Nephron progenitor cell (in vitro differentiated cells): ENCODE measurements around the gene SORBS1.
A peak's percentile ranks its signal among the peaks of the same experiment; 100 is the strongest.

Experiments
- DNase-seq: peaks from one replicate; pipeline ENCODE4 v3.0.0; 2021
- H3K27ac Mint-ChIP-seq: 2 replicates; pipeline ENCODE4 v1.8.0; 2021; ENCODE audit warnings: mild to moderate bottlenecking, moderate library complexity, mixed read lengths
- H3K27me3 Mint-ChIP-seq: 2 replicates; pipeline ENCODE4 v1.8.0; 2021; ENCODE audit warnings: mild to moderate bottlenecking, low read depth, mixed read lengths; ENCODE audit not compliant: poor library complexity
- H3K36me3 Mint-ChIP-seq: 2 replicates; pipeline ENCODE4 v1.8.0; 2021; ENCODE audit warnings: low read depth, mixed read lengths
- H3K4me1 Mint-ChIP-seq: 2 replicates; pipeline ENCODE4 v1.8.0; 2021; ENCODE audit warnings: mixed read lengths
- H3K4me3 Mint-ChIP-seq: 2 replicates; pipeline ENCODE4 v1.8.0; 2021; ENCODE audit warnings: mild to moderate bottlenecking, moderate library complexity, mixed read lengths
- H3K9me3 Mint-ChIP-seq: 2 replicates; pipeline ENCODE4 v1.8.0; 2021; ENCODE audit warnings: mild to moderate bottlenecking, moderate library complexity, mixed read lengths
- CTCF ChIP-seq: fragments of 200-600 bp; sonication (generic); IDR thresholded peaks from 2 replicates; pipeline ENCODE4 v1.5.0; 2021; ENCODE audit warnings: antibody characterized with exemption

The SORBS1 gene

GRCh38 chr10:95264227-95265051 is 296.7 kb downstream of the SORBS1 start:
- Mint-ChIP-seq H3K27me3 (no peaks in the 10 kb centered on the region), H3K4me1 (peaks cover 56% of the 10 kb centered on the region), H3K27ac (peak overlapping the region; percentile 16), H3K9me3 (no peaks in the 10 kb centered on the region), H3K4me3 (no peak overlapping the region), H3K36me3 (peaks cover 53% of the 10 kb centered on the region)
- DNase-seq: no peak
- TF ChIP-seq CTCF: no peak

DNA sequence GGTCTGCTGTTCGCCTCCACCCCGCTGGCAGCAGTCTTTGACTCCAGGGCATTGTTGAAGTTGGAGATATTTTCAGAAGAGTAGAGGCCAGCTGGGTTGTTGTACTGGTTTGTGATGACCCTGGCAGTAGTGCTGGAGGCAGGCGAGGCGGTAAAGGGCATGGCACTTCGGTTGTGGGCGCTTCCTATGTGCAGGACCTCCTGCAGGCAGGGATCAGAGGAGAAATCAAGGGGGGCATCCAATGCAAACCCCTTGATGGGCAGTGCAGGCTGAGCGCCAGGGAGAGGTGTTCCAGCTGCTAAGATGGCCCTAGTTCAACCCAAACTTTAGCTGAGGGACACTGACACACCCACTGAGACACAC is 297.3 kb downstream of the SORBS1 start:
- Mint-ChIP-seq H3K9me3 (no peaks in the 10 kb centered on the region), H3K27me3 (no peaks in the 10 kb centered on the region), H3K27ac (peak overlapping the region; percentile 44), H3K36me3 (peaks cover 56% of the 10 kb centered on the region), H3K4me3 (no peak overlapping the region), H3K4me1 (peaks cover 56% of the 10 kb centered on the region)
- DNase-seq: no peak
- TF ChIP-seq CTCF: no peak

DNA sequence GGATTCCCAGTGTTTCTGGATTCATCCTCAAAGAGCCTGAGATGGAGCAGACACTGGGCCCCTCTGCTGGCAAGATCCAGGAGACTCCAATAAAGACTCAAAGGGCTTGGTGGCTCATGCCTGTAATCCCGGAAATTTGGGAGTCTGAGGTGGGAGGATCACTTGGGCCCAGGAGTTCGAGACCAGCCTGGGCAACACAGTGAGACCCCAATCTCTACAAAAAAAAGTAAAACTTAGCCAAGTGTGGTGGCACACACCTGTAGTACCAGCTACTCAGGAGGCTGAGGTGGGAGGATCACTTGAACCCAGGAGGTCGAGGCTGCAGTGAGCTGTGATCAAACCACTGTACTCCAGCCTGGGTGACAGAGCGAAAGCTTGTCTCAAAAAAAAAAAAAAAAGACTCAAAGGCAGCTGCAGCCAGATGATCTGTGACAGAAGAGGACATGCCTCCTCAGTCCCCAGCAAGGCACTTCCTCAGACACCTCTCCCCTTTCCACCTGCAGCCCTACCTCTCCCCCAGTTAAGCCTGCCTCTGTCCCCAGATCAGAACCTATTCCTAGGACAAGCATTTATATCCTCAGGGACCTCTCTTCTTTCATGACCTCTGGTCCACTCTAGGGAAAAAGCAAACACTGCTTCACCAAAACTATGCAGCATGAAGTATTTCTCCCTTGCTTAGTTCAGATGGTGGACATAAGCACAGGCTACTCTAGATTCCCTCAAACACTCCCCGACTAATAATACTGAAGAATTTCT is 298.2 kb downstream of the SORBS1 start:
- no peak for TF ChIP-seq CTCF
- peaks cover 8% of the 10 kb centered on the region for H3K9me3 Mint-ChIP-seq
- H3K36me3 Mint-ChIP-seq: peaks cover 57% of the 10 kb centered on the region
- DNase-seq: no peak
- H3K27ac Mint-ChIP-seq: peak overlapping the region; percentile 40
- no peaks in the 10 kb centered on the region for H3K27me3 Mint-ChIP-seq
- H3K4me1 Mint-ChIP-seq: peaks cover 50% of the 10 kb centered on the region
- H3K4me3 Mint-ChIP-seq: no peak overlapping the region

- peaks cover 67% of the 10 kb centered on the region for H3K36me3 Mint-ChIP-seq
- H3K27ac Mint-ChIP-seq: no peak overlapping the region
- TF ChIP-seq CTCF: no peak
- H3K9me3 Mint-ChIP-seq: peaks cover 18% of the 10 kb centered on the region
- H3K4me1 Mint-ChIP-seq: peaks cover 50% of the 10 kb centered on the region
- no peak for DNase-seq
- H3K27me3 Mint-ChIP-seq: no peaks in the 10 kb centered on the region
- H3K4me3 Mint-ChIP-seq: no peak overlapping the region
Measured at GRCh38 chr10:95261926-95262325, 299.2 kb downstream of the SORBS1 start.
